IPS DF 6.9 (cell line): ENCODE measurements around the gene FOLR2.
"Not testable (repeated sequence)": the region's sequence is repeated elsewhere in the genome, so short reads cannot be mapped to it uniquely, and the experiment has no call there.

Experiments
- DNase-seq: peaks from one replicate; pipeline ENCODE4 v3.0.0-alpha.2; 2013; ENCODE audit warnings: low read depth, low spot score
- H3K27ac ChIP-seq: one replicate; pipeline ENCODE4 v1.5.1; 2013; ENCODE audit warnings: low read length, control low read depth
- H3K27me3 ChIP-seq: 2 replicates; pipeline ENCODE4 v1.6.1; 2013; ENCODE audit warnings: mild to moderate bottlenecking, low read length; ENCODE audit not compliant: control insufficient read depth, insufficient read depth
- H3K36me3 ChIP-seq: 2 replicates; pipeline ENCODE4 v1.6.1; 2013; ENCODE audit warnings: low read length; ENCODE audit not compliant: control insufficient read depth, insufficient read depth
- H3K4me1 ChIP-seq: 2 replicates; pipeline ENCODE4 v1.6.1; 2013; ENCODE audit warnings: low read length; ENCODE audit not compliant: control insufficient read depth, insufficient read depth
- H3K4me3 ChIP-seq: 2 replicates; pipeline ENCODE4 v1.5.1; 2013; ENCODE audit warnings: mild to moderate bottlenecking, low read length
- H3K9me3 ChIP-seq: 2 replicates; pipeline ENCODE4 v1.6.1; 2013; ENCODE audit warnings: low read length, inconsistent platforms; ENCODE audit not compliant: control insufficient read depth, insufficient read depth
- WGBS: extraction: QIAGEN DNeasy Blood & Tissue Kit; methylation state at CpG from one replicate; pipeline ENCODE4 v1.1.7; 2013; ENCODE audit warnings: mixed read lengths, missing lambda C conversion rate; ENCODE audit not compliant: insufficient read length, insufficient coverage; 5-methylcytosine and 5-hydroxymethylcytosine counted together

FOLR2 gene

DNA sequence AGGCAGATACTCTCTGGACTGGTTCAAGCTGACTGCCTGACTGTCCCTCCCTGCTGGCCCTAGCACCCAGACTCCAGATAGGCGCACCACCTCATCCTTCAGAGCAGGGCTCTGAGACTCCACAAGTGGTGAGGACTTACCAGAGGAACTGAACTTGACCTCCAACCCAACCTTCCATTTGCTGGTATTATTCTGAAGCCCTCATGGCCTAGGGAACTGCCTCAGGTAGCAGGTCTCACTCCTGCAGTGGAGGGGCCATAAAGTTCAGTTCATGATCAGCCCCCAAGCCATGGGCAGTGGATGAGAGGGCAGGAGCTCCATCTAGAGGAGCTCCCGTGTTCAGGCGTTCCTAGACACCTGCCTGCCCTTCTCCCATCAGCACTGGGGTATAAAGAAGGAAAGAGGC, 35.0 kb upstream of the FOLR2 start:
- no CpG with 5 or more reads among the region's 3 CpGs for WGBS
- not testable (repeated sequence) for H3K27ac ChIP-seq, H3K4me1 ChIP-seq, H3K9me3 ChIP-seq, H3K36me3 ChIP-seq, H3K27me3 ChIP-seq, H3K4me3 ChIP-seq, DNase-seq

DNA sequence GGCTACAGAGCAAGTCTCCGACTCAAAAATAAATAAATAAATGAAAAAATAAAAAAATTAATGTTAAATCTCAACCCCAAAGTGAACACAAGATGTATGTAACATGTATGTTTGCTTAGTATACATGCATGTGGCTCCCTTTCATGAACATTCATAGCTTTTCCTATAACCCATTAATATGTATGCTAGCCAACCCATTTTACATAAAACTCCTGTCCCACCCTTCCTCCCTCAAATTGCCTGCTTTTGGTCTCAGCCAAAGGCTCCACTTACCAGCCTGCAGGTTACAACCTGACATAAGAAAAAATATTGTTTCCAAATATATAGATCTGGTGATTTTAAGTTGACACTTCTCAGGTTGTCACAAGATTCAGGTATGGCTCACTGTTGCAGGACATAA, 28.3 kb upstream of the FOLR2 start:
- no peak overlapping the region for H3K27ac ChIP-seq
- WGBS = no CpG with 5 or more reads among the region's 1 CpG
- H3K4me1 ChIP-seq = no peaks in the 10 kb centered on the region; the same call in 1 of the 2 replicates
- H3K9me3 ChIP-seq = no peaks in the 10 kb centered on the region
- no peaks in the 10 kb centered on the region for H3K36me3 ChIP-seq
- DNase-seq = no peak
- no peak overlapping the region for H3K4me3 ChIP-seq
- H3K27me3 ChIP-seq = no peaks in the 10 kb centered on the region

- Histone ChIP-seq H3K4me1 (no peaks in the 10 kb centered on the region; the same call in 1 of the 2 replicates), H3K36me3 (no peaks in the 10 kb centered on the region), H3K4me3 (no peak overlapping the region), H3K27ac (no peak overlapping the region), H3K9me3 (no peaks in the 10 kb centered on the region), H3K27me3 (no peaks in the 10 kb centered on the region)
- DNase-seq = no peak
- no CpG with 5 or more reads among the region's 3 CpGs for WGBS
These were observed 26.9 kb upstream of the FOLR2 start for GRCh38 chr11:72189455-72190250.

GRCh38 chr11:72190631-72191071, 25.9 kb upstream of the FOLR2 start:
- no peaks in the 10 kb centered on the region for H3K9me3 ChIP-seq
- H3K27me3 ChIP-seq = no peaks in the 10 kb centered on the region
- peaks cover 1% of the 10 kb centered on the region; the same call in 1 of the 2 replicates for H3K4me1 ChIP-seq
- no CpG with 5 or more reads among the region's 5 CpGs for WGBS
- DNase-seq = no peak
- no peak overlapping the region for H3K27ac ChIP-seq
- no peaks in the 10 kb centered on the region for H3K36me3 ChIP-seq
- H3K4me3 ChIP-seq = no peak overlapping the region

GRCh38 chr11:72191961-72192381, 24.6 kb upstream of the FOLR2 start, which contains the start of gene FOLR1:
FOLR1 (plus strand) TSS chr11:72192140; CDS start chr11:72192174, 34 bp downstream.
- H3K9me3 ChIP-seq = no peaks in the 10 kb centered on the region
- no peak within 1 kb of the TSS for H3K27ac ChIP-seq
- no CpG with 5 or more reads among the region's 5 CpGs for WGBS
- H3K4me3 ChIP-seq = no peak within 1 kb of the TSS
- H3K36me3 ChIP-seq = no peaks in the 10 kb centered on the region
- no peak for DNase-seq
- peaks cover 1% of the 10 kb centered on the region; the same call in 1 of the 2 replicates for H3K4me1 ChIP-seq
- no peaks in the 10 kb centered on the region for H3K27me3 ChIP-seq

DNA sequence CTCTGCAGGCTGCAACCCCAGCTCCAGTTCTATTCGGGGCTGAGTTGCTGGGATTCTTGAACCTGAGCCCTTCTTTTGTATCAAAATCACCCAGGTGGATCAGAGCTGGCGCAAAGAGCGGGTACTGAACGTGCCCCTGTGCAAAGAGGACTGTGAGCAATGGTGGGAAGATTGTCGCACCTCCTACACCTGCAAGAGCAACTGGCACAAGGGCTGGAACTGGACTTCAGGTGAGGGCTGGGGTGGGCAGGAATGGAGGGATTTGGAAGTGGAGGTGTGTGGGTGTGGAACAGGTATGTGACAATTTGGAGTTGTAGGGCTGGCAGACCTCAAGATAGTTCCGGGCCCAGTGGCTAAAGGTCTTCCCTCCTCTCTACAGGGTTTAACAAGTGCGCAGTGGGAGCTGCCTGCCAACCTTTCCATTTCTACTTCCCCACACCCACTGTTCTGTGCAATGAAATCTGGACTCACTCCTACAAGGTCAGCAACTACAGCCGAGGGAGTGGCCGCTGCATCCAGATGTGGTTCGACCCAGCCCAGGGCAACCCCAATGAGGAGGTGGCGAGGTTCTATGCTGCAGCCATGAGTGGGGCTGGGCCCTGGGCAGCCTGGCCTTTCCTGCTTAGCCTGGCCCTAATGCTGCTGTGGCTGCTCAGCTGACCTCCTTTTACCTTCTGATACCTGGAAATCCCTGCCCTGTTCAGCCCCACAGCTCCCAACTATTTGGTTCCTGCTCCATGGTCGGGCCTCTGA, 20.9 kb upstream of the FOLR2 start:
- no CpG with 5 or more reads among the region's 12 CpGs for WGBS

GRCh38 chr11:72201445-72201844, 15.1 kb upstream of the FOLR2 start:
- not testable (repeated sequence) for H3K4me1 ChIP-seq, H3K27me3 ChIP-seq, H3K9me3 ChIP-seq, H3K36me3 ChIP-seq, DNase-seq, H3K27ac ChIP-seq, H3K4me3 ChIP-seq
- no CpG with 5 or more reads among the region's 43 CpGs for WGBS

More for the DNA sequence above, 20.9 kb upstream of the FOLR2 start:
- no peaks in the 10 kb centered on the region for H3K27me3 ChIP-seq
- no peaks in the 10 kb centered on the region for H3K36me3 ChIP-seq
- no peaks in the 10 kb centered on the region for H3K9me3 ChIP-seq
- no peak overlapping the region for H3K27ac ChIP-seq
- no peak overlapping the region for H3K4me3 ChIP-seq
- DNase-seq = no peak
- peaks cover 1% of the 10 kb centered on the region; the same call in 1 of the 2 replicates for H3K4me1 ChIP-seq

- H3K4me3 ChIP-seq = no peak overlapping the region
- H3K4me1 ChIP-seq = no peaks in the 10 kb centered on the region
- no peaks in the 10 kb centered on the region for H3K27me3 ChIP-seq
- H3K9me3 ChIP-seq = no peaks in the 10 kb centered on the region
- no peaks in the 10 kb centered on the region for H3K36me3 ChIP-seq
- no CpG with 5 or more reads among the region's 6 CpGs for WGBS
- H3K27ac ChIP-seq = no peak overlapping the region
- no peak for DNase-seq
These were observed 14.0 kb upstream of the FOLR2 start for GRCh38 chr11:72202571-72202970.

DNA sequence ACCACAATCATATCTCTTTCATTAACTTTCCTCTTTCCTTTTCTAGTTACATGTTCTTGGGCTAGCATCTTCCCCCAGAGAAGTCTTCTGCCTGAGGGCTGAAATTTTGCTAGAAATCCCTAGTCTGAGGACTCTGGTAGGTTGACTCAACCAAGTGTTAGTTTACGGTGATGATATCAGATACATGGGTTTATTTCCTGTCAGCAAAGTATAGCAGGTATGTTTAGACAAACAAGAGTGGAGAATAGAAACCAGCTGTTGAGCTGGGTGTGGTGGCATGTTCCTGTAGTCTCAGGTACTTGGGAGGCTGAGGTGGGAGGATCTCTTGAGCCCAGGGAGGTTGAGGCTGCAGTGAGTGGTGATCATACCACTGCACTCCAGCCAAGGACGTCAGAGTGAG, 13.4 kb upstream of the FOLR2 start:
- Histone ChIP-seq H3K36me3 (no peaks in the 10 kb centered on the region), H3K4me1 (no peaks in the 10 kb centered on the region), H3K27me3 (no peaks in the 10 kb centered on the region), H3K9me3 (no peaks in the 10 kb centered on the region), H3K27ac (no peak overlapping the region), H3K4me3 (no peak overlapping the region)
- no CpG with 5 or more reads among the region's 2 CpGs for WGBS
- DNase-seq = no peak

DNA sequence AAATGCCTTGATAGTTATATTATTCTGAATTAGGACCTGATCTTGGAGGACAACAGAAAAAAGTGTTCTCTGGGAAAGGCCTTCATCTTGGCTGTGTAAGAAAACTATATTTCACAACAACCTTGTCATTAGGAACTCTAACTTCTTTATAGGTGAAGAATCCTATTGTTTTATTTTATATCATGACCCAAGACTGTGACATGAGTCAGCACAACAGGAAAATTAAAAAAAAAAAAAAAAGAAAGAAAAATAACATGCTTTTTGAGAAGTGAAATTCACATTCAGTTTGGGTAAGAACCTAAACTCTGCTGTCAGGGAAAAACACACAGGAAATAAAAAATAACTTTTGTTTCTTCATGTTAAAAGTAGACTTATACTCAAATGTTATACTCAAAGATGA, 11.7 kb upstream of the FOLR2 start:
- DNase-seq = no peak
- Histone ChIP-seq H3K4me1 (no peaks in the 10 kb centered on the region), H3K27ac (no peak overlapping the region), H3K27me3 (no peaks in the 10 kb centered on the region), H3K36me3 (no peaks in the 10 kb centered on the region), H3K9me3 (no peaks in the 10 kb centered on the region), H3K4me3 (no peak overlapping the region)
